ENCODE data around the gene GP9.

DNA sequence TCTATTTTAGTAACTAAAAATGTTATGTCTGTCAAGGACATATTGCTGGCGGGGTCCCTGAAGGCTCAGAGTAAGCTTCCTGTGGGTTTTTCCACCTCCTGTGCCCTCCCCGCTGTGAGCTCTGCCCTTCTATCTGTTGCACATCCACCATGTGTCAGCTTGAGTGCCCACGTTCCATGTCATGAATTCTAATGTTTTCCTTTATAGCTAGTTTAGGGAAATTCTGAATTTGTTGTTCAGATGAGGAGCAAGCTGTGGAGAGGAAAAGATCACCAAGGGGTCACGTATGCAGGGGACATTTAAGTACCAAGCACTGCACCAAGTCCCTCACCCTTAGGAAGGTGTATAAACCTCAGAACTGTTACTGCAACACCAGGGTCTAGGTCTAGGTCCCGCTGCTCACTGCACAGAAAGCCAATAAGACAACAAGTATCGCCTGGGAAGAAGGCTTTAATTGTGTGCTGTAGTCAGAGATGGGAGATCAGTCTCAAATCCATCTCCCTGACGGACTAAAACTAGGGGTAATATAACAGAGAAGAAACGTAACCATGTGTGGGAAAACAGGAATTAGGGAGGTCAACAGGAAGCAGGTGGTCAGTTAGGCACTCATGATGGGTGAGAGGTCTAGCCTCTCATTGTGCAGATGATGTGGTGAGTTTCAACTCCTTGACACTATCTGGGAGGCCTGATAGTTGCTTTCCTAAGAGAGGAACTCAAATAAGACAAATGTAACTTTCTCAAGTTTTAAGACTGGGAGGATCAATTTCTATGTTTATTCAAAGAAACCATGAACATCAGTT, 9.7 kb downstream of the GP9 start:
- TF ChIP-seq, protein P1, sequence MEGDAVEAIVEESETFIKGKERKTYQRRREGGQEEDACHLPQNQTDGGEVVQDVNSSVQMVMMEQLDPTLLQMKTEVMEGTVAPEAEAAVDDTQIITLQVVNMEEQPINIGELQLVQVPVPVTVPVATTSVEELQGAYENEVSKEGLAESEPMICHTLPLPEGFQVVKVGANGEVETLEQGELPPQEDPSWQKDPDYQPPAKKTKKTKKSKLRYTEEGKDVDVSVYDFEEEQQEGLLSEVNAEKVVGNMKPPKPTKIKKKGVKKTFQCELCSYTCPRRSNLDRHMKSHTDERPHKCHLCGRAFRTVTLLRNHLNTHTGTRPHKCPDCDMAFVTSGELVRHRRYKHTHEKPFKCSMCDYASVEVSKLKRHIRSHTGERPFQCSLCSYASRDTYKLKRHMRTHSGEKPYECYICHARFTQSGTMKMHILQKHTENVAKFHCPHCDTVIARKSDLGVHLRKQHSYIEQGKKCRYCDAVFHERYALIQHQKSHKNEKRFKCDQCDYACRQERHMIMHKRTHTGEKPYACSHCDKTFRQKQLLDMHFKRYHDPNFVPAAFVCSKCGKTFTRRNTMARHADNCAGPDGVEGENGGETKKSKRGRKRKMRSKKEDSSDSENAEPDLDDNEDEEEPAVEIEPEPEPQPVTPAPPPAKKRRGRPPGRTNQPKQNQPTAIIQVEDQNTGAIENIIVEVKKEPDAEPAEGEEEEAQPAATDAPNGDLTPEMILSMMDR (IDR thresholded peaks at IDR 0.05) = no peak
- TF ChIP-seq POLR2A (IDR thresholded peaks at IDR 0.05) (no peak), POLR2AphosphoS5 (IDR thresholded peaks at IDR 0.05; ENCODE audit: insufficient read depth in 1 of 2, low read depth in 1 of 2) (no peak)

Measured in vagina (tissue), 2 donors.